Stomach (tissue), 4 donors: ENCODE measurements around the gene KDM2B.

Source experiments
- POLR2A ChIP-seq, 4 donors: fragments of 450-650 bp; IDR thresholded peaks; one replicate each; pipeline ENCODE4 v1.6.1; 2016; ENCODE audit warnings: antibody characterized with exemption in 4 of 4, control low read depth in 2 of 4, mild to moderate bottlenecking in 1 of 4, moderate library complexity in 1 of 4
- TF ChIP-seq, protein P1 (sequence below), 7 experiments: fragments of 450-650 bp in 4 of 7; fragments of 200-600 bp in 3 of 7; sonication (generic) in 3 of 7; IDR thresholded peaks; one replicate each; pipeline ENCODE4 v1.5.1; 2016 to 2019; ENCODE audit warnings: antibody characterized with exemption in 7 of 7, control low read depth in 2 of 7, mild to moderate bottlenecking in 1 of 7

DNA sequence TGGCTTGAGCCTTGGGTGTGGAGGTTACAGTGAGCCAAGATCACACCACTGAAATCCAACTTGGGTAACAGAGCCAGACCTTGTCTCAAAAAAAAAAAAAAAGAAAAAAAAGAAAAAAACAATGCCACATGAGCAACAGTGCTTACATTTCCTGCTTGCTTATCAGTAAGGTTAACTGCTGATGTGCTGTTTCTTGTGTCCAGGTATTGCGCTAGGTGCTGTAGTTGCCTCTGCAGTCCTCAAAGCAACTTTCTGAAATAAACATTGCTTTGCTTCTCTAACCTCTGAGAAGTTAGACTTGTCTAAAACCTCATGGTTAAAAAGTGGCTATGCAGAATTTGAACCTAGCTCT, 156.2 kb downstream of the KDM2B start:
- TF ChIP-seq POLR2A (IDR thresholded peaks at IDR 0.05): no peak
- TF ChIP-seq, protein P1, sequence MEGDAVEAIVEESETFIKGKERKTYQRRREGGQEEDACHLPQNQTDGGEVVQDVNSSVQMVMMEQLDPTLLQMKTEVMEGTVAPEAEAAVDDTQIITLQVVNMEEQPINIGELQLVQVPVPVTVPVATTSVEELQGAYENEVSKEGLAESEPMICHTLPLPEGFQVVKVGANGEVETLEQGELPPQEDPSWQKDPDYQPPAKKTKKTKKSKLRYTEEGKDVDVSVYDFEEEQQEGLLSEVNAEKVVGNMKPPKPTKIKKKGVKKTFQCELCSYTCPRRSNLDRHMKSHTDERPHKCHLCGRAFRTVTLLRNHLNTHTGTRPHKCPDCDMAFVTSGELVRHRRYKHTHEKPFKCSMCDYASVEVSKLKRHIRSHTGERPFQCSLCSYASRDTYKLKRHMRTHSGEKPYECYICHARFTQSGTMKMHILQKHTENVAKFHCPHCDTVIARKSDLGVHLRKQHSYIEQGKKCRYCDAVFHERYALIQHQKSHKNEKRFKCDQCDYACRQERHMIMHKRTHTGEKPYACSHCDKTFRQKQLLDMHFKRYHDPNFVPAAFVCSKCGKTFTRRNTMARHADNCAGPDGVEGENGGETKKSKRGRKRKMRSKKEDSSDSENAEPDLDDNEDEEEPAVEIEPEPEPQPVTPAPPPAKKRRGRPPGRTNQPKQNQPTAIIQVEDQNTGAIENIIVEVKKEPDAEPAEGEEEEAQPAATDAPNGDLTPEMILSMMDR (IDR thresholded peaks at IDR 0.05): no peak
